Activated CD4-positive, CD25-positive, alpha-beta regulatory T cell treated with anti-CD3 and anti-CD28 coated beads, Interleukin-2, amount 50 U/mL, for 16 hours (primary cell): ENCODE measurements around the gene CHD1.

ENCODE experiments used
- DNase-seq: peaks from one replicate; pipeline ENCODE4 v3.0.0-alpha.2; 2020; ENCODE audit warnings: low read depth, low spot score

The CHD1 gene

DNA sequence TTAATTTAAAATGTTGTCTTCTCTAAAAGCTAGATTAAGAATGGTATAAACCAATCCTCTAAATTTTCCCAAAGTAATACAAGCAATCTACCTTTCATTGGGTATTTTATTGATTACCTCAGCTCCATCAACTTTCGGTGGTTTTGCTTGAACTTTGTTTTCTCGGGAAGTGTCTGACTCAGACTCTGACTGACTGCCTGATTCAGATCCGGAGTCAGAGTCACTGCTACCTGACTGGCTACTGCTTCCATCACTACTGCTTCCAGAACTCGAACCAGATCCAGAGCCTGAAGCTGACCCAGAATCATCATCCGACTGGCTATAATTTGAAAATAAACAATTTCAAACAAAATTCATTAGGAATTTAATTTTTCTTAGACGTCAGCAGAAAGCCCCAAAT is 24.0 kb downstream of the CHD1 start:
- no peak for DNase-seq

DNA sequence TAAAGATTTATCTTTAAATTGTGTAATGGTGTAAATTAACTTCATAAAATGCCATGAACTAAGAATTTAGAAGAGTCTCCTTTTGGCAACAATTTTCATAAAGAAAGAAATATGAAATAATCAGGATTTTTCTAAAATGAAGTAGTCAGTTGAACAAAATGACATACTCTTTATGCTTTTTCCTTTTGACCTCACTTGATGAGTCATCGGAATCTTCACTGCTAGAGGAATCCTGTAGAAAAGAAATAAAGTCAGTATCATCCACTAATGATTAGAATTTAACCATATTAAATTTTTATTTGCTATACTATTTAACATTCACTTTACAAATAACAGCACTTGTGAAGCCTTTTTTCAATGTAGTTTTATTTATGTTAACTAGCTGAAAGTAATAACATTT is 26.1 kb downstream of the CHD1 start:
- DNase-seq: no peak

DNA sequence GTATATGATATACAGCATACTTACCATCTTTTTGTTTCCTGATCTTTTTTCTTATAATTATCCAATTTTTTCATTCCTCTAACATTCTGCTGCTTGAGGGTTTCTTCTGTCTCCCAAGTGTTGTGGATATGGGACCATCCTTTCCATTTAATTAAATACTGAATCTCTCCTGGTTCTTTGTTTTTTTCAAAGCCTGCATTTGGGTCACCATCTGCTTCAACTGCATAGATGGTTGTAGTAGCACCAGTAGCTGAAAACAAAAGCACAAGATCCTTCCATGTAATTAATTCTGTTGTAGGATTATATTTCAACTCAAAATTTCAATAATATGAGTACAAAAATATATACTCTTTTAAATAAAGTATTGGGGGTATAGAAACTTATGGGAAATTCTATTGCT is 29.4 kb downstream of the CHD1 start:
- no peak for DNase-seq

DNA sequence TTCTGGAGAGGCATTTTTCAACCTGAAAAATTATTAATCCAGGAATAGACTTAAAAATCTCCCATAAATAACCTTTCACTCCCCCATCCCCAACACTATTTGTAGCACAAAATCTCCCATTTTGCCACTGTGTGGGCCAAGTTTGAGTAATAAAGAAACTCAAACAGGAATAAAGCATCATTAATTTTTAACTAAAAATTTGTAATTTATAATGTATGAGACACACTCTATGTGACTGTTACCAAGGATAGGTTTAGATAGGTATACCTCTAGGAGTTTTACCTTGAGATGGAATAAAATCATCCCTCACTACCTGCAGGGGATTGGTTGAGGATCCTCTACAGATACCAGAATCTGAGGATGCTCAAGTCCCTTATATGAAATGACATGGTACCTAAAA is 30.1 kb downstream of the CHD1 start:
- DNase-seq: no peak

DNA sequence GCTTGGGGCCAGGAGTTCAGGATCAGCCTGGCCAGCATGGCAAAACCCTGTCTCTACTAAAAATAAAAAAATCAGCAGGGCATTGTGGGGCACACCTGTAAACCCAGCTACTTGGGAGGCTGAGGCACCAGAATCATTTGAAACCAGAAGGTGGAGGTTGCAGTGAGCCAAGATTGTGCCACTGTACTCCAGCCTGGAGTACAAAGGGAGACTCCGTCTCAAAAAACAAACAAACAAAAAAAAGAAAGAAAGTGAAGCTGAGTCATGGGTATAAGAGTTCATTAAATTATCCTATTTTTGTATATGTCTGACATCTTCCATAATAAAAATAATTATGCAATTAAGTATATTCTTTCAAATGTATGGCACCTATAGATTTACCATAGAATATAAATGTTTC is 37.2 kb downstream of the CHD1 start:
- no peak for DNase-seq

DNA sequence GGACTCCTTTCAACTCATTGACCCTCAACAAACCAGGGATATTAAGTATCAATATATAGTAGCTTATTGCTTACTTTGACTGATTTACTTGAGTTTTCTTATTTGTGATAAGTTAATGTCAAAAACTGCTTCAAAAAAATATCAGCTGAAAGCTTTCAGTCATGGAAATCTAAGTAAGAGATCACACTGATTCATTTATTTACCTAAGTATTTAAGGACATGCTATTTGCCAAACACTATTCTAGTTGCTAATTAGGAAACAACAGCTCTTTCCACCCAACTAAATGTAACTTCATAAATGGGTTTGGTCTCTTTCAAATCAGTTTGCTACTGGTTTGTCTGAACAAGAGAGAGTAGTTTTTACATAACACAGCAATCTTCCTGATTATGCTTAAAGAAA is 48.2 kb downstream of the CHD1 start:
- DNase-seq: no peak

DNA sequence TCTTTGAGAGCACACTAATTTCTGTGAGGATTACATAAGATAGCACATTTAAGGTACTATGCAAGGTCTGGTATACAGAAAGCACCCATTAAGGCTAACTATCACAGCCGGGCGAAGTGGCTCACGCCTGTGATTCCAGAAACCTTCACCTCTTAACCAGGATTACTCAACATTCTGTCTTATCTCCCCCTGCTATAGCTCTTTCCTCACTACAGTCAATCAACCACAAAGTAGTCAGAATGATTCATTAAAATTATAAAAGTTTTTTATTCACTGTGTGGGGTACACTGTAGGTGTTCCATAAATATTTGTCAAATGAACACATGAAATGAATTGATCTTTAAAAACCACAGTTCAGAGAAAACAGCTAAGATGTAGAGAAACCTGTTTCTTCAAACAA is 48.7 kb downstream of the CHD1 start:
- no peak for DNase-seq

DNA sequence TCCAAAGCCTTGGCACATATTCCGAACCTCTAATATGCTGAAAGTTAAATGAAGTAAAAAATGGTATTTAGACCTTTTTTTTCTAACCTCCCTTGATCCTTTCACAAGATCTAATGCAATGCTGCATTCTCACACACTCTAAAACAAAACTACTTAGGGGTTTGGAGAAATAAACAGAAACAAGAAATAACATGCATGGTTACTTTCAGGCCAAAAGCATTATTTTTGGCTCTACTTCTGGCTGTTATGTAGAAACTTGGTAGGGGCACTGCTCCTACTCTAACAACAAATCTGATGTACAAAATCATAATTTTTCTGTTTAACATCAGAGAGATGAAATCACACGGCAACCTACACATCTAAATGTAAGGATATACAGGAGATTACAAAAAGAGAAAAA is 51.2 kb downstream of the CHD1 start:
- no peak for DNase-seq

DNA sequence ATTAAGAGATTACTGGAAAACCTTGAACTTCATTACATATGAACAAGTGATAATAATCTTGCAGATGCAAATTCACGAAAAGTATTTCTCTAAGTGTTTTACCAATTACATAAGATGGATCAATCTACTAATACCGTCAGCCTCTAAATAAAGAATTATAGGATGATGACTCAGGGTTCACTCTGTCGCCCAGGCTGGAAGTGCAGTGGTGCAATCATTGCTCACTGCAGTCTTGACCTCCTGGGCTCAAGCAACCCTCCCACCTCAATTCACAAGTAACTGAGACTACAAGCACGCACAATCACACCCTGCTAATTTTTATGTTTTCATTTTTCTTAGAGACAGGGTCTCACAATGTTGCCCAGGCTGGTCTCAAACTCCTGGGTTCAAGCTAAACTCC is 56.1 kb downstream of the CHD1 start:
- DNase-seq: no peak

DNA sequence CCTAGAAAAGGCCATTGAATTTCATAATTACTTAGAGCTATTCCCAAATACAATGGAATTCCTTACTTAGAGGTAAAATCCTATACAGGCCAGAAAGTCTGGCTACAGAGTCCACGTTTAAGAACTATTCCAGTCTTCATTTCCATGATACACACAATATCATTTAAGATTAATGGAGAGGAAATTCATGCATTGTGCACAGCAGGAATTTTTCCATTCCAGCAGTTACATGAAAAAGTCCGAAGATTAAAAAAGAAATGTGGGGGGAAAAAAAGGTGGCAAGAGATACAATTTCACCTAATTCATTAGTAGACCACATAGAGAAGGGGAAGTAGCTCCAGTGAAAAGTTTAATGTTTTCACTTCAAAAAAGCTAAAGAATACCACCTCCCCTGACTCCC is 63.1 kb downstream of the CHD1 start:
- DNase-seq: no peak

DNA sequence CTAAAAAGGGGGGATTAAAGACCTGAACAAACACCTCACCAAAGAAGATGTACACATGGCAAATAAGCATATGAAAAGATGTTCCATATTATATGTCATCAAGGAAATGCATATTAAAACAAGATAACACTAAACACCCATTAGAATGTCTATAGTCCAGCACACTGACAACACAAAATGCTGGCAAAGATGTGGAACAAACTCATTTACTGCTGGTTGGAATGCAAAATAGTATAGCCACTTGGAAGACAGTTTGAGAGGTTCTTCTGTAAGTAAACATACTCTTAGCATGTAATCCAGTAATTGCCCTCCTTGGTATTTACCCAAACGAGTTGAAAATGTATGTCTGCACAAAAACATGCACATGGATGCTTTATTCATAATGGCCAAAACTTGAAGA is 81.8 kb downstream of the CHD1 start:
- DNase-seq: no peak

DNA sequence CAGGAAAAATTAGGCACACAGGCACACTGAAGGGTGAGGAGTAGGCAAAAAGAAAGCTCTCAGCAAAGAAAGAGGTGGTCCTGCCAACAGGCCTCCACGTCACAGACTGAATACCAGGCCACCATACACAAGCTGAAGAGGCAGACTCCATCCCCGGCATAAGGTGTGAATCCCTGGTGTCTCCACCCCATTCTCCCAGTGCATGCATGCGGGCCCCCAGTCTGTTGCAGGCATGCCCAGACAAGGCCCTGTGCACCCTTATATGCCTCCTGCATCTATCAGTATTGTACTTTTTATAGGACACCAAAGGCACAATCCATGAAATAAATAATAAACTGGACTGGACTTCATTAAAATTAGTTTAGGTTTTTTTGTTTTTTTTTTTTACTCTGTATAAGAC is 82.3 kb downstream of the CHD1 start:
- no peak for DNase-seq

DNA sequence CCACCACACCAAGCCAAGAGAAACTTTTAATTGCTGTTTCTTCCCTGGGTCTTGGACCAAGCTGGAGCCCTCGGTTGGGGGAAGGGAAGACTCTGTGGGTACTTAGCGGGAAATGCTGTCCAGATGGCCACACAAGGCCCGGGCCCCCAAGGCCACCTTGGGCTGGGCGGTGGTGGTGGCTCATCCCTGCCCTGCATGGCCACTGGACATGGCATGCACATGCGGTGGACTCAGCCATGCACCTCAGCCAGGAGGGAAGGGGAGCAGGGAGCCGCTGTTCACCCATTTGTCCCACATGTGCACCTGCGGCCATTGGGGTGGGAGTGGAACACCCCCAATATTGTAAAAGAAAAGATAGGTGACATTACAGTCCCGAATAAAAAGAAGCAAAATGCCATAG is 82.9 kb downstream of the CHD1 start:
- DNase-seq: no peak

DNA sequence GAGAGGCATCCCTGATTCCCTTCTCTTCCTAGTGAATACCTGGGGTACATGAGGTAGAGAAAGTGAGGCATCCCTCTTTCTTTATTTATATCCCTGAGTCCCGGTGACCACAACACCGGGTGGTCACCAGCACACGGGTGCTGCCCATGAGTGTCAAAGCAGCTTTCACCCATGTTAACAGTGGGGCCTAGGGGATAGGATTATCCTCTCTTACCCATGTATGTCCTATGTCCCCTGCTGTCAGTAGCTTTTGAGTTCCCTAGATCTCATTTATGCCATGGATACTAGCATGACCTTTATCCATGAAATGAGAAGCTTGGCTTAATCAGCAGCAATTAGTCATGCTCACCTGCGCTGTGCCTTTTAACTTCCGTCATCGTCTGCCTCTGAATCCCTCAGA is 83.9 kb downstream of the CHD1 start:
- no peak for DNase-seq

DNA sequence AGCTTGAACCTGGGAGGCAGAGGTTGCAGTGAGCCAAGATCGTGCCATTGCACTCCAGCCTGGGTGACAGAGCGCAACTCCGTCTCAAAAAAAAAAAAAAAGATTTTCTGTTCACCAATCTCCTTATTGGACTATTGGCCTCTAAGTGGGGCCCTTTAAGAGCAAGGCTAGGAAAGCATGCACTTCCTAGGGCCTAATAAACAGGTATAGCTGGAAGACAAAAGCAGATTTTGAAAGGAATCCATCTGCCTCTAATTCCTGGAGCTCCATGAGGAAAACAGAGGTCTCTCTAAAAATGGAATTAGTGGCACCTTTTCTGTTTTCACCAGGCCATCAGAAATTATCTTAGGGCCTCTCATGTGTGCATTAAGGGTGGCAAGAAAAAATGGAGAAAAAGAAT is 85.3 kb downstream of the CHD1 start:
- no peak for DNase-seq

DNA sequence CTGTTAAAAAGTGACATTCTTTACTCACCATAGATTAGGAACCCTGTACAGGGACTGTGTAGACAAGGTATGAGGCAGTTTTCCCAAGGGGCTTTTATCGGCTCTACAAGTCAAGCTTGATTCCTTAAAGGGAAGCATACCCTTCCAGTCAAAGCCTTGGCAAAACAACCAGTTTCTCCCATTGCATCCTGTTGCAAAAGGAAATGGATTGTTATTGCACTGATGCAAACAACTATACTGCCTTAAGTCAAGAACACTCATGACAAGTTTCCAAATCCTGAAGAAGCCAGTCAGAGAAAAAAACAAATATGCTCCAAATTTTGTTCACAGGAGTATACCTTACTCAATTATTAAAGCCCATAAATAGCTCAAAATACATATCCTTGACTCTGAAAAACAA is 87.9 kb downstream of the CHD1 start:
- no peak for DNase-seq

DNA sequence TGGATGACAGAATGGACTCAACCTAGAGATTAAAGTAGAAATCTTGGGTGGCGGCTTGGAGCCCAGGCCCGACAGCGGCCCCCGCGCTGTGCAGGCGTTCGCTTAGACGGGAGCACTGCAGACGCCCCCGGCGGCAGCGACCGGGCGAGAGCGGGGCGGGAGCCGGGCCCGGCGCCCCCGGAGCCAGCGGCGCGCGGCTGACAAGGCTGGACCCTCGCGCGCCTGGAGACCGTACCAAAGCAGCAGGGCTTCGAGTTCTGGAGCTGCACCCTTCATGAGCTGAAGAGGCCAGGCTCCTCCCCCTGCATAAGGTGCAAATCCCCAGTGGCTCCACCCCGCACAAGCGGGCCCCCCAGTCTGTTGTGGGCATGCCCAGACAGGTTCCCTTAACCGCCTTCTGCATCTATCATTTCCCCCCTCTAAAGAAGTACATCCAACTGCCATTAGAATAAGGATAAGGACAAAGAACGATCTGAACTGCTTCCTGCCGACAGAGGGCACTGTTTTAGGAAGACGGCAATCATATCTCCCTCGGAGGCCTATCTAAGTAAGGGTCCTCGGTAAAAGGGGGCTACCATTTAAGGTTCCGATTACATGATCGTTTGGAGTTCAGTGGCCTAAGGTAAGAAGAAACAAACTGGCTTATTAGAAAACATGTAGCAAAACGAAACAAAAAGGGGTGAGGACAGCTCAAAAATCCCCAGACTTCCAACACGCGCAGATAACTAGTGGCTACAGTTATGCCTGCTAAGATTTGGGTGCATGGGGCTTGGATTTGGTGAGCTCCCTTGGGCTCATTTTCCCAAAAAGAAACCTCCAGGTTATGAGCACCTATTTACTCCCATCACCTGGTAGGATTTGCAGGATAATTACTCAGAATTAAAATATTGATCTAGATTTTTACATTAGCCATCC is 89.1 kb downstream of the CHD1 start:
- no peak for DNase-seq

DNA sequence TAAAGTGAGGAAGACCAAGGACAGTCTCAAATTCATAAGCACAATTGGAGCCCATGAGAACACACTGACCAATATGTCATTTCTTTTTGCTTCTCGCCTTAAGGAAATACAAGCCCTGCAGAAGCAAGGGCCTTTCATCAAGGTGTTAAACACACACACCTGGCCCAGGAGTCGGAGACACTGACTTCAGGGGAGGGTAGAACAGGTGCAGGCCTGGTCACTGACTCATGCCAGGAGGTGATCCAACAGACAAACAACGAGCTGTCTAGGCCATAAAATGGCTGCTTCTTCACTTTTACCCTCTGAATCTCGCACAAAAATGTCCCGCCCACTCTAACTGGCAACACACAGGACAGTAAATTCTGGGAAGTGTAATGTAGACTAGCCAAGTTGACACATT is 92.6 kb downstream of the CHD1 start:
- no peak for DNase-seq

DNA sequence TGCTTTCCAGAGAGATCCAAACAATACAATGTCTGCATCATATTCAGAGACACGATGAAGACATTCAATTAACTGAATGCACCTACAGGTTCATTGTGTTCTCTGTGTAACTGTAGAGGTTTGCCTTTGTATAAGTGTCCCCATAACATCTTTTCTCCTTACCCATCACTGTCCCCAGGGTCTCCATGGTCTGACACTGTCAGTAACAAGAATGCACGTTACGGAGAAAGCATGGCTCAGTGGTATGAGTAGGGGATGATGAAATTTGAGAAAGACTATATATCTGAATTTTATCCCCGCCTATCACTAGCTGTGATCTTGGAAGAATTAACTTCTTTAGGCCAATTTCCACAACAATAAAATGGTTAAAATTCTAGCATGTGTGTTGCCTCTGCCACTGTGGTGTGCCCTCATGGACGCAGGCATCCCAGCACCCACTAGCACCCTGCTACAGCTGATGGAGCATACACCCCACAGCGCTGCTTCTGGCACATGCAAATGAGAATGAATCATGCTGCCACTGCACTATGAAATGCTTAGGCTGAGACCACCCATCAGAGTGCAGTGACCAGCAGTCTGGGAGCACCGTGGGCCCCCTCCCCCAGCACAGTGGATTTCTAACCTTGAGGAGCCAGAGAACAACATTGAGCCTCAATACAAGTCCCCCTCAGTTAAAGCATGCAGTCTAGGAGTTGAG is 101.1 kb downstream of the CHD1 start:
- no peak for DNase-seq

DNA sequence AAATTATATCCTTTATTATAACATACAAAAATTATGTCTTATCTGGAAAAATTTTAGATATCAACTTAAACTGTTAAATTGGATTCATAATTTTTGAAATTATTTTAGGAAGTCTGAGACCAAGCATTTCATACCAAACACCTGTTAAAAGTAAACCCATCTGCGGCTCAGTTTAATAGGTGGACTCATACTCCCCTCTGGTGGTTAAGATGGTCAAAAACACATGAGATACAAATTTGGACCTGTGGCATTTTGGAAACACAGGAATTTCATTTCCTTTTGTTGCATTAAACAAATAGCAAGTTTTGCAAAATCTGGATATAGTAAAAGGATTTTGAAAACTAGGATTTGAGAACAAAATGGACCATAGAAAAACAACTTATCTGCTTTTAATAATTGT is 101.6 kb downstream of the CHD1 start:
- no peak for DNase-seq

DNA sequence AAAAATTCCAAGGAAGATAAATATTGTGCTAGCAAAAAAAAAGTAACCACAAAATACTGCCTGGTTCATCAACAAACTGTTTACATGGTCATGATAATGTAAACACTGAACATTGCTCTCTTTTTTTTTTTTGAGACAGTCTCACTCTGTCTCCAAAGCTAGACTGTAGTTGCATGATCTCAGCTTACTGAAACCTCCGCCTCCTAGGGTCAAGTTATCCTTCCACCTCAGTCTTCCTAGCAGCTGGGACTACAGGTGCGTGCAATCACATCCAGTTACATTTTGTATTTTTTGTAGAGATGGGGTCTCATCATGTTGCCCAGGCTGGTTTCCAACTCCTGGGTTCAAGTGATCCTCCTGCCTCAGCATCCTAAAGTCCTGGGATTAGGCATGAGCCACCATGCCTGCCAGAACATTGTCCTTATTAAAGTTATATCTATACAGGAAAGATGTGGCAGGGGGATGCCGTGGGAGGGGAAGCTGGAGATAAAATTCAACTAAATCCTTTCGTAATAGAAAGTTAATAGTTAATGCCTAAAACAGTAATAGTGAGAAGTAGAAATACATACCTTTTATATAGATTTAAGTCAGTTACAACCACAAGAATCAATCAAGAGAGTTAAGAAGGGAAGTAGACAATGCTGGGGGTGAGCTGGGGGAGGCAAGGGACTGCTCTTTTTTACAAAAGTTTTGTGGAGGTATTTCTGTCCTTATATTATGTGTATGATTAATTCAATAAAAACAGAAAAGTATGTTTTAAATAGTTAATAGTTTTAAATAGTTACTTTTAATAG is 103.0 kb downstream of the CHD1 start:
- DNase-seq: no peak

DNA sequence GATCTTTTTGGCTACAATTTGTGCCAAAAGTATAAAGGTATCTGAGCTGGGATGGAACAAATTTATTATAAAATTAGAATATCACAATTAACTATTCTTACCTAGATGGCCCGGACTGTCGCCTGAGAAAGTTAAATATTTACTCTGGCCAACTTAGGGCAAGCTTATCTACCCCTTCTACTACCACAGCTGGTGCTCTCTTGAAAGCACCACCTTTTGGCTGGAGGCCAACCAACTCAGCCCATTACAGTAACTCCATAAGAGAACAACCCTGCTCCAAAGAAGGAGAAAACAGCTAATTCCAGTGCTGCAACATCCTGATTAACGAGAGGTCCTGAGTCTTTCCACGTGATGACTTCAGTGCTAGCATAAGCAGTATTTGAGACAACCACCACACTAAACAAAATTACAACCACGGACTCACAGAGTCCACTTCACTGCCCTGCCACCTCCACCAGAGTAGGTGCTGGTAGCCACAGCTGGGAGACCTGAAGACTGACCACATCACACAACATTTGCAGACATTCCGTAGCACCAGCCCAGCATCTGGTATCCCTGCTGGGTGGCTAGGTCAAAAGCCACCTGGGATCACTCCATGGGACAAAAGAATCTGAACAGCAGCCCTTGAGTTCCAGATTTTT is 112.1 kb downstream of the CHD1 start:
- DNase-seq: no peak
